Stimulated activated CD8-positive, alpha-beta memory T cell treated with anti-CD3 and anti-CD28 coated beads, Interleukin-2, amount 100 ng/mL, for 1 hour (primary cell): ENCODE measurements around the gene SLC38A8.

ENCODE experiments used
- DNase-seq, 2 donors: peaks; one replicate each; pipeline ENCODE4 v3.0.0-alpha.2; 2020; ENCODE audit warnings: low read depth in 2 of 2

The SLC38A8 gene

DNA sequence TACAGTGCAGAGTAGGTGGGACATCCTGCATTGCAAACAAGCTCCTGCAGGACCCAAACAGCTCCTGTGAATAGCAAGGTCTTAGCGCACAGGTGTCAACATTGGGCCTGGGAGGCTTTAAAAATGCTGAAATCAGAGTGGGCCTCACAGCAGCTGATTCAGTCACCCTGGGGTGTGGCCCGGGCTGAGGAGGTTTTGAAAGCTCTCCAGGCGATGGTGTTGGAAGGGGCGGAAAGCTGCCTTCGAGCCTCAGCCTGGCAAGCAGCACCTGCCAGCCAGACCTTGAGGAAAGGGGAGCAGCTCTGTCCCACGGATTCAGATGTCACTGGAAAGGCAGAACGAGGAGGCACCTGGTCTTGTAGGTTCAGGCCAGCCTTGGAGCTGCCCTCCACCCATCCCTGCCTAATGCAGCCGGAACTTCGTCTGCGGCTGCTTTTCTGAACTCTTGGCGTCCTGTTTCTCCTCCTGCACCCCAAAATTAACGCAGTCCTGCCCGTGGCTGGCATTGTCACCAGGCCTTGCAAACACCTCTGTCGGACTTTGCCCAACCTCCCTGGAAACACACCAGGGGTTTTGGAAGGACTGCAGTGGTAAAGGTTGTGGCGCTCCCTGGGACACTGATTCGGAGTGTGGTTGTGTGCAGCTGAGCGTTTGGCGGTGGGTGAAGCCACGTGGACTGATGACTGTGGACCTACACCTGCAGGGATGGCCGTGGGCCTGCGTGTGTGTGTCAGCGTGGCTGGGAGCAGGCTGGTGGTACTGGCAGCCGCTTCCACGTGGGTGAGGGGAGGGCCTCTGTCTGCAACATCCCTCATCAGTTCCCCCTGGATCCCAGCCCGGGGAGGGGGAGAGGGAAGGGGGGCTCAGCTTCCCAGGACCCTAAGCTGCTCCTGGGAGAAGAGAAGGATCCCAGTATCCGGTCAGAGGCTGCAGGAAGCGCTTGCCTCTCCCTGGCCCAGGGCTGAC, 71.1 kb downstream of the SLC38A8 start:
- DNase-seq = no peak

GRCh38 chr16:83970430-83970815, 72.2 kb downstream of the SLC38A8 start:
- no peak for DNase-seq

GRCh38 chr16:83969771-83970429, 72.7 kb downstream of the SLC38A8 start:
- DNase-seq = no peak

- no peak for DNase-seq
These were observed 73.5 kb downstream of the SLC38A8 start for GRCh38 chr16:83968891-83969649.

DNA sequence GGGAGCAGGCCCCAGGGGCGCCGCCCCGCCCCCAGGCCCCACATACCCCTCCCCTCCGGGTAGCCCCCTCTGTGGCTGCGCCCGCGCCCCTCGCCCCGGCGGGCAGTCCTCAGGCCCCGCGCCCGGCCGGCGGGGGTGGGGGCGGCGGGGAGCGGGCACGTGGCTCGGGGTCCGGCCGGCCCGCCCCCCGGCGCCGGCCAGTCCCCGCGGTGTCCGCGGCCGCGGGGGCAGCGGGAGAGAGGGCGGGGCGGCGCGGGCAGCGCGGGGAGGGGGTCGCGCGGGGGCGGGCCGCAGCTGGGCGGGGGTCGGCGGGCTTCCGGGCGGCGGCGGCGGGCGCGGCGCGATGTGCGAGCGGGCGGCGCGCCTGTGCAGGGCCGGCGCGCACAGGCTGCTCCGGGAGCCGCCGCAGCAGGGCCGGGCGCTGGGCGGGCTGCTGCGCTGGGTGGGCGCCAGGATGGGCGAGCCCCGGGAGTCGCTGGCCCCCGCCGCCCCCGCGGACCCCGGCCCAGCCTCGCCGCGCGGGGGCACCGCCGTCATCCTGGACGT, 74.2 kb downstream of the SLC38A8 start:
- DNase-seq = no peak

DNA sequence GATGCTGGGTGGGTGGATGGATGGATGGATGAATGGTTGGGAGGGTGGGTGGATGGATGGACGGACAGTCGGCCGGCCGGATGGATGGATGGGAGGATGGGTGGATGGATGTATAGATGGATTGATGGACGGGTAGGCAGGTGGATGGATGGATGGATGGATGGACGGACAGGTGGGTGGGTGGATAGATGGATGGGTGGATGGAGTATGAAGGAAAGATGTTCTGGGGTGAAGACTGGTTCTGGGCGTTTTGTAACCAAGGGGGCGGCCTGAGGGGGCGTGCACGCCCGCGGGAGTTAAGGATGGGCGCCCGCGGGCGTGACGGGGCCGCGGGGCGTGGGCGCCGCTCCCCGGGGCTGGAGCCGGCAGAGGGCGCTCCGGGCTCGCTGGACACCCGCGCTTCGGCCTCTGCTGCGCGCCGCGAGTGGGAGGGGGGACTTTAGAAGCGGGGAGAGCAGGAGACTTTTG, 74.7 kb downstream of the SLC38A8 start, which contains the start of gene NECAB2:
Gene NECAB2 (plus strand): TSS at position 407 of the 468 bp plus-strand sequence. CDS start 405 bp downstream, outside the sequence.
- no peak for DNase-seq

GRCh38 chr16:83967091-83967490, 75.5 kb downstream of the SLC38A8 start:
- DNase-seq = no peak

DNA sequence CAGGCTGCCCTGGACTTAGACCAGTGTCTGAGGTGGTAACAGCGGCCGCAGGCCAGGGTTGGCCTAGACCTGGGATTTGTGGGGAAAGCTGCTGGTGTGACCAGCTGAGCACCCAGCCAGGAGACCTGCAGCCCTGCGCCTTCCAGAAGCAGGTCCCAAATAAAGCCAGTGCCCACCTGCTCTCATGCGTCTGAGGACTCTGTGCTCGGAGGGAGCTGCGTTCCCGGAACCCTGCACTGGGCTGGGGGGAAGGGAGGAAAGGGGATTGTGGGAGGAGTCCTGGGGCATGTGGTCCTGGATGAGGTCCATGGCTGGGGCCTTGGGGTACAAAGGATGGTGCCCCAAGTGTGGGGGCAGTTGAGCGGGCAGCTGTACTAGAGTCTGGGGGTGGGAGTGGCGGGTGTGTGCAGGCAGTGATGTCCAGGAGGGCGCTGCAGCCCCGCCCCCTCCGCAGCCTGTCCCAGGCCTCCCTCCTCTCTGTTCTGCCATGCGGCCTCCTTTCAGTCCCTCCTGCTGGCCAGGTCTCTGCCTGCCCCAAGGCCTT, 76.4 kb downstream of the SLC38A8 start:
- no peak for DNase-seq

DNA sequence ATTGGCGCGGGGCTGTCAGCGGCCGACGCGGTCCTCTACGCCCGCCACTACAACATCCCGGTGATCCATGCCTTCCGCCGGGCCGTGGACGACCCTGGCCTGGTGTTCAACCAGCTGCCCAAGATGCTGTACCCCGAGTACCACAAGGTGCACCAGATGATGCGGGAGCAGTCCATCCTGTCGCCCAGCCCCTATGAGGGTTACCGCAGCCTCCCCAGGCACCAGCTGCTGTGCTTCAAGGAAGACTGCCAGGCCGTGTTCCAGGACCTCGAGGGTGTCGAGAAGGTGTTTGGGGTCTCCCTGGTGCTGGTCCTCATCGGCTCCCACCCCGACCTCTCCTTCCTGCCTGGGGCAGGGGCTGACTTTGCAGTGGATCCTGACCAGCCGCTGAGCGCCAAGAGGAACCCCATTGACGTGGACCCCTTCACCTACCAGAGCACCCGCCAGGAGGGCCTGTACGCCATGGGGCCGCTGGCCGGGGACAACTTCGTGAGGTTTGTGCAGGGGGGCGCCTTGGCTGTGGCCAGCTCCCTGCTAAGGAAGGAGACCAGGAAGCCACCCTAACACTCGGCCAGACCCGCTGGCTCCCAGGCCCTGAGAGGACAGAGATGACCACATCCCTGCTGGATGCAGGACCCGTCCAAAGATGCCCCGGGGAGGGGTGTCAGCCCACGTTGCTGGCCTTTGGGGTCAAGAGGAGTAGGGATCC, 77.0 kb downstream of the SLC38A8 start:
- DNase-seq = no peak

GRCh38 chr16:83964684-83965443, 77.7 kb downstream of the SLC38A8 start:
- no peak for DNase-seq

GRCh38 chr16:83963277-83964119, 79.1 kb downstream of the SLC38A8 start:
- DNase-seq = no peak

GRCh38 chr16:83961591-83961990, 81.0 kb downstream of the SLC38A8 start:
- DNase-seq = no peak

GRCh38 chr16:83960521-83961249, 81.9 kb downstream of the SLC38A8 start:
- DNase-seq = no peak
